BLaER1 treated with 17β-estradiol and CSF1 and Interleukin-3, amounts not matched to agents 10 nM and 100 nM (cell line): Measurements from ENCODE around the gene CFAP157.
A peak's percentile ranks its signal among the peaks of the same experiment; 100 is the strongest.

Source experiments
- H3K27ac ChIP-seq, 11 experiments: shearing (Covaris generic); formaldehyde crosslinking; 2 replicates each; pipeline ENCODE4 v1.8.1; 2022
- H3K27me3 ChIP-seq, 11 experiments: shearing (Covaris generic); formaldehyde crosslinking; 2 replicates each; pipeline ENCODE4 v1.8.1; 2022
- H3K36me3 ChIP-seq, 11 experiments: shearing (Covaris generic); formaldehyde crosslinking; 2 replicates each; pipeline ENCODE4 v1.8.1; 2022
- H3K4me1 ChIP-seq, 10 experiments: shearing (Covaris generic); formaldehyde crosslinking; 2 replicates each; pipeline ENCODE4 v1.8.1; 2022
- H3K4me2 ChIP-seq, 11 experiments: shearing (Covaris generic); formaldehyde crosslinking; 2 replicates each; pipeline ENCODE4 v1.8.1; 2022
- H3K4me3 ChIP-seq, 10 experiments: shearing (Covaris generic); formaldehyde crosslinking; 2 replicates each; pipeline ENCODE4 v1.8.1; 2022
- H3K9ac ChIP-seq, 11 experiments: shearing (Covaris generic); formaldehyde crosslinking; 2 replicates each; pipeline ENCODE4 v1.8.1; 2022
- H3K9me3 ChIP-seq, 11 experiments: shearing (Covaris generic); formaldehyde crosslinking; replicated peaks in 1 of 11; 2 replicates each; pipeline ENCODE4 v1.8.1; 2022
- H4K20me1 ChIP-seq, 11 experiments: shearing (Covaris generic); formaldehyde crosslinking; 2 replicates each; pipeline ENCODE4 v1.8.1; 2022
- Cebpa-rat ChIP-seq, 11 experiments: shearing (Covaris generic); IDR thresholded peaks; 2 replicates each; pipeline ENCODE4 v1.8.1; 2022

CFAP157 gene

GRCh38 chr9:127738666-127739065 lies 31.9 kb downstream of the CFAP157 start:
- H3K4me3 ChIP-seq = no peak overlapping the region
- no peak overlapping the region for H3K27ac ChIP-seq
- peaks cover 9 to 42% (median 29%) of the 10 kb centered on the region in 10 experiments for H3K4me1 ChIP-seq
- H3K36me3 ChIP-seq = peaks cover 53 to 60% (median 59%) of the 10 kb centered on the region in 11 experiments
- no peak for TF ChIP-seq Cebpa-rat (IDR thresholded peaks at IDR 0.05)
- no peaks in the 10 kb centered on the region for H3K9me3 ChIP-seq
- H4K20me1 ChIP-seq = peaks cover 0 to 33% (median 8%) of the 10 kb centered on the region in 11 experiments; a peak in 12 of 22 replicates
- H3K4me2 ChIP-seq = no peak overlapping the region
- no peak overlapping the region for H3K9ac ChIP-seq
- no peaks in the 10 kb centered on the region for H3K27me3 ChIP-seq

DNA sequence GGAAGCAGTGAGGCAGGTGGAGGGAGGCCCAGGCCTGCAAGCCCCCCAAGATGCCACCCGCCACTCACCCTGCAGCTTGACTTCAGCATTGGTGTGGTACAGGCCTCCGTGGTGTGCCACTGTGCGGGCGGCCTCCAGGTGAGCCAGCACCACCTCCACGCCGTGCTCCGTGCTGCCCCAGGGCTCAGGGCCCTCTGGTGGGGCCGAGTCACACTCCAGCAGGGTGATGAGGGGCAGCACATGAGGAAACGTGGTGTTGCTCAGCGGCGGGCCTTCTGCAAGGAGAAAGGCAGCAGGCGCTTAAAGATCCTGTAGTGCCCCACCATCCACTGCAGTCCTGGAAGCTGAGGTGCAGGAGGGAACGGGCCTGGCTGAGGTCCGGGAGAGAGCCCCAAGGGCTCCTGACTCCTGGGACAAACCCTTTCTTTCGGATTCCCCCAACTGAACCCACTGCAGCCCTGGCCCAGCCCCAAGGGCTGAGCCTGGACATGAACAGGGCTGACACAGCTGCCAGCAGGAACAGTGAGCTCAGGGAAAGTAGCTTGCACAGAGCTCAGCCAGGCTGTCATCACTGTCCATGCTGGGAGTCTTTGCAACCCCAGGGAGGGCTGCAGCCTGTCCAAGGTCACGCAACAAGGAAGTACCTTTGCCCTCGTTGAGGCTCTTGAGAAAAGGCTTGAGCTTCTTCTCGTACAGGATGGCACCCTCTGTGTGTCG lies 33.0 kb downstream of the CFAP157 start:
- Histone ChIP-seq H3K36me3 (peaks cover 61 to 71% (median 69%) of the 10 kb centered on the region in 11 experiments), H4K20me1 (peaks cover 0 to 29% (median 0%) of the 10 kb centered on the region in 11 experiments; a peak in 4 of 22 replicates), H3K4me2 (no peak overlapping the region), H3K9me3 (no peaks in the 10 kb centered on the region), H3K4me1 (peaks cover 0 to 33% (median 20%) of the 10 kb centered on the region in 10 experiments; a peak in 17 of 20 replicates), H3K27ac (0 out of 22 replicates have a peak overlapping the region, but pooled peaks of 1 of the 11 experiments have one; percentile 4), H3K27me3 (no peaks in the 10 kb centered on the region), H3K4me3 (no peak overlapping the region), H3K9ac (peak overlapping the region in 2 of 11 experiments; percentile 5 to 19; a peak in 2 of 22 replicates)
- TF ChIP-seq Cebpa-rat (IDR thresholded peaks at IDR 0.05) = no peak

- no peak for TF ChIP-seq Cebpa-rat (IDR thresholded peaks at IDR 0.05)
- no peak overlapping the region for H3K4me2 ChIP-seq
- no peak overlapping the region for H3K27ac ChIP-seq
- no peaks in the 10 kb centered on the region for H3K9me3 ChIP-seq
- H3K9ac ChIP-seq = no peak overlapping the region
- no peaks in the 10 kb centered on the region for H3K27me3 ChIP-seq
- H3K36me3 ChIP-seq = peaks cover 79 to 92% (median 91%) of the 10 kb centered on the region in 11 experiments
- peaks cover 0 to 49% (median 0%) of the 10 kb centered on the region in 11 experiments; a peak in 6 of 22 replicates for H4K20me1 ChIP-seq
- peaks cover 0 to 17% (median 5%) of the 10 kb centered on the region in 10 experiments; a peak in 12 of 20 replicates for H3K4me1 ChIP-seq
- H3K4me3 ChIP-seq = no peak overlapping the region
These were observed 35.1 kb downstream of the CFAP157 start for GRCh38 chr9:127741831-127742434.

DNA sequence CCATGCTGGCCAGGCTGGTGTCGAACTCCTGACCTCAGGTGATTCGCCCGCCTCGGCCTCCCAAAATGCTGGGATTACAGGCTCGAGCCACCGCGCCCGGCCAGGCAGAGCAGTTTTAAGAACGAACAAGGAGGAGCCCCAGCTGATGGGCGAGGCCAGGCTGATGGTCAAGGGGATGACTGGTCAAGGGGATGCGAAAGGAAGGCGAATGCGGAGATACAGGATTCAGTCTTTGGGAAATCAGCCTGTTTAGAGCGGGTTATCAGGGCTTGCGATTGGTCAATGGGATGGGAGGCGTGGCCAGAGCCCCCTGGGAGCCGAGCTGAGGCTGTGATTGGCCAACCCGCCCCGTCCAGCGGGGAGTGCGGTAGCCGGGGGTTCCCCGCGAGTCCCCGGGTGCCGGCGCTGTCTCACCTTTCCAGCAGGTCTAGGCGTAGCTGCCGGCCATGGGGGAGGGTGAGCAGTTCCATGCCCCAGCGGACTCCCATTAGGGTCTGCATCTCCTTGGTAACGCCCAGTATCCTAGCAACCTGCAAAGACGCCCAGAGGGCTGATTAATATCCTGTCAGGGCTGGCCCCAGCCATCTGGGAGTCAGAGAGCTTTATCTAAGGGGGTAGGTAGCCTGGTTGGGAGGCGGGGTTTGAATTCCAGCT lies 35.8 kb downstream of the CFAP157 start:
- Histone ChIP-seq H3K9me3 (no peaks in the 10 kb centered on the region), H3K4me3 (no peak overlapping the region), H3K27ac (no peak overlapping the region), H3K27me3 (no peaks in the 10 kb centered on the region), H4K20me1 (peaks cover 0 to 55% (median 0%) of the 10 kb centered on the region in 11 experiments; a peak in 7 of 22 replicates), H3K36me3 (peaks cover 85 to 99% (median 97%) of the 10 kb centered on the region in 11 experiments), H3K9ac (no peak overlapping the region), H3K4me1 (peaks cover 0 to 13% (median 0%) of the 10 kb centered on the region in 10 experiments; a peak in 3 of 20 replicates), H3K4me2 (no peak overlapping the region)
- TF ChIP-seq Cebpa-rat (IDR thresholded peaks at IDR 0.05) = no peak

- no peak for TF ChIP-seq Cebpa-rat (IDR thresholded peaks at IDR 0.05)
- Histone ChIP-seq H3K4me3 (no peak overlapping the region), H3K9me3 (no peaks in the 10 kb centered on the region), H3K9ac (no peak overlapping the region), H3K27ac (no peak overlapping the region), H3K4me1 (peaks cover 0 to 13% (median 0%) of the 10 kb centered on the region in 10 experiments; a peak in 1 of 20 replicates), H3K4me2 (no peak overlapping the region), H3K27me3 (no peaks in the 10 kb centered on the region), H4K20me1 (peaks cover 0 to 75% (median 6%) of the 10 kb centered on the region in 11 experiments; a peak in 10 of 22 replicates), H3K36me3 (peaks cover 88 to 100% (median 98%) of the 10 kb centered on the region in 11 experiments)
These were observed 37.8 kb downstream of the CFAP157 start for GRCh38 chr9:127744398-127745110.

DNA sequence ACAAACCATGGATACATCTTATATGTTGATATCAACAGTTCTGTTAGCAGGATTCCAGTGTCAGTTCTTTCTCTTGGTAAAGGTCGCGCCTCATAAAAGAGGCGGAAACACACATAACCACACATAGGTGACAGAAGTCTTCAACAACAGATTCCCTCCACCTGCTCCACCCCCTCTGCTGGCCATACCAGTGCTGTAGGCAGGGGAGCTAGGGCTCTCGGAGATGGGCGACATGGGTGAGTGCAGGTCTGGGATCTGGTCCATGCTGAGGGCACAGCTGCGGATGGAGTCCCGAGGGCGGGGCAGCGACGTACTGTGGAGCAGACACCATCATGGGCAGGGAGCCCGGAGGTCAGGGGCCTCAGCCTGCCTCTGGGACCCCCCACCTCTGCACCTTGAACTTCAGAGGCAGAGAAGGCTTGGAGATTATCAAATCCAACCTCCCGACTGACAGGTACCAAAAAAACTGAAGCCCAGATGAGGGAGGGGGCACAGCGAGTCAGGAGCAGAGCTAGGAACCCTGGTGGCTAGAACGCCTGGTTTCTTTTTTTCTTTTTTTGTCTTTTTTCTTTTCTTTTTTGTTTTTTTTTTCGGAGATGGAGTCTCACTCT lies 40.3 kb downstream of the CFAP157 start:
- H3K27ac ChIP-seq = no peak overlapping the region
- H3K4me1 ChIP-seq = no peaks in the 10 kb centered on the region
- H3K27me3 ChIP-seq = no peaks in the 10 kb centered on the region
- H3K4me3 ChIP-seq = no peak overlapping the region
- no peak overlapping the region for H3K9ac ChIP-seq
- no peak for TF ChIP-seq Cebpa-rat (IDR thresholded peaks at IDR 0.05)
- no peaks in the 10 kb centered on the region for H3K9me3 ChIP-seq
- H4K20me1 ChIP-seq = peaks cover 7 to 85% (median 24%) of the 10 kb centered on the region in 11 experiments; a peak in 18 of 22 replicates
- H3K4me2 ChIP-seq = no peak overlapping the region
- peaks cover 90 to 100% (median 99%) of the 10 kb centered on the region in 11 experiments for H3K36me3 ChIP-seq

DNA sequence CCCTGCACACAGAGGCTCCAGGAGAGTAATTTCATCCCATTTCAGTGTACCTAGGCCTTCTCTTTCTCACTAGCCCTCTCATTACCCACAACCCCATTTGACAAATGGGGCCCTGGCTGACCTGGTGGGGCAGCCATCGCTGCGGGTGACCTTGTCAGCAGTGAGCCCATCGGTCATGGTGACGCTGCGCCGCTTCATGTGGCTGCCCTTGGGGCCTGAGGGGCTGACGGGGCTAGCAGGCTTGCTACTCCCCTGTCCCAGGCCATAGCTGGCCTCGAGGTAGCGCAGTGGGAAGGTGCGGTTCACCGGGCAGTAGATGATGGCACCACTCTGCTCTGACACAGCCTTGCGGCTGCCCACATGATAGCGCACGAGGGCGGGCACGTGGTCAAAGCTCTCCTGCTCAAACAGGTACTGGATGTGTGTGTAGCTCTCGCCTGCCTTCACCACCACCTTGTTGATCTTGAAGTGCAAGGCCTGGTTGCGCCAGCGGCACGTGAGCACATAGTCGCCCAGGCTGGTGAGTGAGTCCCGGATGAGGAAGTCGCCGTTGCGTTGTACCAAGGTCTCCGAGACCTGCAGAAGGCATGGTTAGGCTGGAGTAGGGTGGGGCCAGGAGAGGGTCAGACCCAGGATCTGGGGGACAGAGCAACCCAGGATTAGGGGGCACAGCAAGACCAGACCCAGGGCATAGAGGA lies 42.5 kb downstream of the CFAP157 start:
- no peak overlapping the region for H3K9ac ChIP-seq
- H3K27ac ChIP-seq = no peak overlapping the region
- no peak overlapping the region for H3K4me2 ChIP-seq
- no peaks in the 10 kb centered on the region for H3K9me3 ChIP-seq
- H4K20me1 ChIP-seq = peaks cover 16 to 98% (median 44%) of the 10 kb centered on the region in 11 experiments; a peak in 18 of 22 replicates
- no peak for TF ChIP-seq Cebpa-rat (IDR thresholded peaks at IDR 0.05)
- H3K36me3 ChIP-seq = peaks cover 81 to 100% (median 98%) of the 10 kb centered on the region in 11 experiments
- no peak overlapping the region for H3K4me3 ChIP-seq
- H3K27me3 ChIP-seq = no peaks in the 10 kb centered on the region
- peaks cover 0 to 7% (median 0%) of the 10 kb centered on the region in 10 experiments; a peak in 1 of 20 replicates for H3K4me1 ChIP-seq
